Suppressor macrophage treated with lipopolysaccharide for 4 hours (primary cell): Measurements from ENCODE around the gene SPRED2.

Source experiments
- DNase-seq: peaks from one replicate; pipeline ENCODE4 v3.0.0-alpha.2; 2020

SPRED2 gene

DNA sequence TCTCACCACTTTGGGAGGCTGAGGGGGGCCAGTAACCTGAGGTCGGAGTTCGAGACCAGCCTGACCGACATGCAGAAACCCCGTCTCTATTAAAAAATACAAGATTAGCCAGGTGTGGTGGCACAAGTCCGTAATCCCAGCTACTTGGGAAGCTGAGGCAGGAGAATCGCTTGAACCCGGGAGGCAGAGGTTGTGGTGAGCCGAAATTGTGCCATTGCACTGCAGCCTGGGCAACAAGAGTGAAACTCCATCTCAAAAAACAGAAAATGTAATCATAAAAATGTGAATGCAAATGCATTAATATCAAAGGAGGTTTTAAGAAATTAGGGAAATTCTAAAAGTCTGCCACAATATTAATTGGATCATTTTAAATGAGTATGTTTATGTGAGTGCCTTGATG lies 159.1 kb downstream of the SPRED2 start:
- DNase-seq: no peak

DNA sequence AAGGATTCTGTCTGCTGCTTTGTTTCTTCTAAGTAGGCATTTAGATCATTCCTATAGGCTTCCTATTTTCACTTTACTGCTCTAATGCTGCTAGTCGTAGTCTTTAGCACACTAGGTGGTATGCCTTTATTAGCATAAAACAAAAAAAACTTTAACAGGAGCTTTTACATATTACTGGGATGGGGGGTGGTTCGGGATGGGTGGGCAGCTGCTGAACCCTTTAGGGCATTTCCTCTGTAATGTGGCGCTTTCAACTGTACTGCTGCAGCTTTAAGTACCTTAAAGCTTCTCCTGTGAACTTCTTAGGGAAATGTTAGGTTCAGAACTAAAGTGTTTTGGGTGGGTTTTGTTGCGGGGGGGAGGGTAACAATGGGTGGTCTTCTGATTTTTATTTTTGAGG lies 163.4 kb downstream of the SPRED2 start:
- DNase-seq: no peak

GRCh38 chr2:65267008-65267407 lies 165.4 kb downstream of the SPRED2 start:
- no peak for DNase-seq

GRCh38 chr2:65265671-65266045 lies 166.7 kb downstream of the SPRED2 start:
- no peak for DNase-seq

GRCh38 chr2:65264821-65265670 lies 167.4 kb downstream of the SPRED2 start:
- DNase-seq: peak; percentile 54

DNA sequence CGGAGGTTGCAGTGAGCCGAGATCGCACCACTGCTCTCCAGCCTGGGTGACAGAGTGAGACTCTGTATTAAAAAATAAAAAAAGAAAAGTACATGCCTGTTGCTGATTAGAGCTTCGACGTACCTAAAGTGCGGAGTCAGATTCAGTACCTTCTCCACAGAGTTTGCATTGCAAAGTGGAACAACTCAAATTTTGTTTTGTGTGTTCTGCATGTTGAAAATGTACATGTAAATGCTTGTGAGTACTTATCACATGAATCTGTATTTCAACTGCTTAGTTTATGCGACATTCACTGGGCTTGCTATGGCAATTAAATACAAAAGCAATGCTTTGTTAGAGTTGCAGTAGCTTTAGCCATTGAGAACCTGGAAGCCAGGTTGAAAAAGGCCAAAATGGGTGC lies 168.4 kb downstream of the SPRED2 start:
- no peak for DNase-seq

DNA sequence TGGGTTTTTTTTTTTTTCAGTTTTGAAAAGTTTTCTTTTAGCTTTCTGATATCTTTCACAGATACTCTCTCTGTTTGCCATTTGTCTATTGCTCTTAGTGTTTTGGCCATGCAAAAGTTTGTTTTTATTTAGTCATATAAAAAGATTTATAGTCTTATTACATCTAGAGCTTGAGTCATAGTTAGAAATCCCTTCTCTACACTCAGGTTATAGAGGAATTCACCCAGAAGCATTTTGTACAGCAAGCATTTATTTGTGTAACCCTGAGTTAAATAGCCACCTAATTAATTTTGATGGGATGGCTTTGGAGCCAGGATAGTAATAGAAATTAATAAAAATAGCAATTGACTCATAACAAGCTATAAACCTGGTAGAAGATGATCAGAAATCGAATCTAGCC lies 169.1 kb downstream of the SPRED2 start:
- DNase-seq: no peak

DNA sequence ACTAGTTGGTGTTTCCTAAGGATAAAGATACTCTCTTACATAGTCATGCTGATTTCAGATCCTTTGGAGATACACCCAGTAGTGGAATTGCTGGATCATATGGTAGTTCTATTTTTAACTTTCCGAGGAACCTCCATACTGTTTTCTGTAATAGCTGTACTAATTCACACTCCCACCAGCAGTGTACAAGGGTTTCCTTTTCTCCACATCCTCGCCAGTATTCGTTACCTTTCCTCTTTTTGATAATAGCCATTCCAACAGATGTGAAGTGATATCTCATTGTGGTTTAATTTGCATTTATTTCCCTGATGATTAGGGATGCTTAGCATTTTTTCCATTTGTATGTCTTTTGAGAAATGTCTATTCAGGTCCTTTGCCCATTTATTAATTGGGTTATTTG lies 170.7 kb downstream of the SPRED2 start:
- DNase-seq: no peak
